Nephron (organoid): ENCODE measurements around the gene CSNK2A3.
A peak's percentile ranks its signal among the peaks of the same experiment; 100 is the strongest.

ENCODE experiments used
- H3K27ac Mint-ChIP-seq, 3 experiments: 2 replicates each; pipeline ENCODE4 v1.8.0; 2020; ENCODE audit warnings: mixed read lengths in 3 of 3, mild to moderate bottlenecking in 2 of 3, moderate library complexity in 1 of 3
- H3K27me3 Mint-ChIP-seq: 2 replicates; pipeline ENCODE4 v1.8.0; 2021; ENCODE audit warnings: low read depth, mild to moderate bottlenecking, moderate library complexity, mixed read lengths
- H3K36me3 Mint-ChIP-seq: 2 replicates; pipeline ENCODE4 v1.8.0; 2020; ENCODE audit warnings: low read depth, mixed read lengths
- H3K4me1 Mint-ChIP-seq: 2 replicates; pipeline ENCODE4 v1.8.0; 2020; ENCODE audit warnings: mixed read lengths
- H3K4me3 Mint-ChIP-seq, 3 experiments: 2 replicates each; pipeline ENCODE4 v1.8.0; 2020; ENCODE audit warnings: mild to moderate bottlenecking in 3 of 3, mixed read lengths in 3 of 3, moderate library complexity in 2 of 3
- H3K9me3 Mint-ChIP-seq: 2 replicates; pipeline ENCODE4 v1.8.0; 2020; ENCODE audit warnings: mixed read lengths
- CTCF ChIP-seq, 3 experiments: fragments of 200-600 bp; sonication (generic); IDR thresholded peaks; one replicate each; pipeline ENCODE4 v1.5.0; 2021; ENCODE audit warnings: antibody characterized with exemption in 3 of 3; ENCODE audit not compliant: unreplicated experiment in 3 of 3

Gene CSNK2A3

GRCh38 chr11:11378184-11378940, 25.3 kb upstream of the CSNK2A3 start:
- H3K27ac Mint-ChIP-seq, result no peak overlapping the region
- H3K4me3 Mint-ChIP-seq, result no peak overlapping the region
- H3K27me3 Mint-ChIP-seq, result peaks cover 27% of the 10 kb centered on the region
- H3K4me1 Mint-ChIP-seq, result no peaks in the 10 kb centered on the region
- no peaks in the 10 kb centered on the region for H3K36me3 Mint-ChIP-seq
- no peaks in the 10 kb centered on the region for H3K9me3 Mint-ChIP-seq
- no peak for TF ChIP-seq CTCF (IDR thresholded peaks at IDR 0.05; ENCODE audit: unreplicated experiment in 3 of 3)

GRCh38 chr11:11374358-11375148, 21.5 kb upstream of the CSNK2A3 start:
- Mint-ChIP-seq H3K36me3 (no peaks in the 10 kb centered on the region), H3K4me1 (peaks cover 20% of the 10 kb centered on the region), H3K9me3 (no peaks in the 10 kb centered on the region), H3K27me3 (peaks cover 21% of the 10 kb centered on the region), H3K27ac (no peak overlapping the region), H3K4me3 (no peak overlapping the region)
- no peak for TF ChIP-seq CTCF (IDR thresholded peaks at IDR 0.05; ENCODE audit: unreplicated experiment in 3 of 3)

GRCh38 chr11:11373934-11374333, 20.9 kb upstream of the CSNK2A3 start:
- no peak for TF ChIP-seq CTCF (IDR thresholded peaks at IDR 0.05; ENCODE audit: unreplicated experiment in 3 of 3)
- no peak overlapping the region for H3K27ac Mint-ChIP-seq
- H3K4me3 Mint-ChIP-seq, result no peak overlapping the region
- H3K36me3 Mint-ChIP-seq, result no peaks in the 10 kb centered on the region
- H3K9me3 Mint-ChIP-seq, result peaks cover 3% of the 10 kb centered on the region
- H3K4me1 Mint-ChIP-seq, result peaks cover 20% of the 10 kb centered on the region
- peaks cover 21% of the 10 kb centered on the region for H3K27me3 Mint-ChIP-seq

GRCh38 chr11:11372461-11372860, 19.4 kb upstream of the CSNK2A3 start:
- Mint-ChIP-seq H3K4me3 (no peak overlapping the region), H3K27me3 (peaks cover 16% of the 10 kb centered on the region), H3K4me1 (peaks cover 20% of the 10 kb centered on the region), H3K27ac (no peak overlapping the region), H3K36me3 (no peaks in the 10 kb centered on the region), H3K9me3 (peaks cover 13% of the 10 kb centered on the region)
- no peak for TF ChIP-seq CTCF (IDR thresholded peaks at IDR 0.05; ENCODE audit: unreplicated experiment in 3 of 3)

- Mint-ChIP-seq H3K4me1 (peaks cover 20% of the 10 kb centered on the region), H3K4me3 (no peak overlapping the region), H3K9me3 (peaks cover 17% of the 10 kb centered on the region), H3K36me3 (no peaks in the 10 kb centered on the region), H3K27me3 (peaks cover 11% of the 10 kb centered on the region), H3K27ac (peak overlapping the region in 1 of 3 experiments; percentile 41)
- no peak for TF ChIP-seq CTCF (IDR thresholded peaks at IDR 0.05; ENCODE audit: unreplicated experiment in 3 of 3)
Measured at GRCh38 chr11:11370962-11371303, 17.9 kb upstream of the CSNK2A3 start.
